Midbrain (tissue), 1 donor: ENCODE results near the gene BAG2.
A peak's percentile ranks its signal among the peaks of the same experiment; 100 is the strongest.

Experiments
- DNase-seq: peaks from one replicate; lab custom pipeline; 2025; lab: John Stamatoyannopoulos, UW

BAG2 gene

DNA sequence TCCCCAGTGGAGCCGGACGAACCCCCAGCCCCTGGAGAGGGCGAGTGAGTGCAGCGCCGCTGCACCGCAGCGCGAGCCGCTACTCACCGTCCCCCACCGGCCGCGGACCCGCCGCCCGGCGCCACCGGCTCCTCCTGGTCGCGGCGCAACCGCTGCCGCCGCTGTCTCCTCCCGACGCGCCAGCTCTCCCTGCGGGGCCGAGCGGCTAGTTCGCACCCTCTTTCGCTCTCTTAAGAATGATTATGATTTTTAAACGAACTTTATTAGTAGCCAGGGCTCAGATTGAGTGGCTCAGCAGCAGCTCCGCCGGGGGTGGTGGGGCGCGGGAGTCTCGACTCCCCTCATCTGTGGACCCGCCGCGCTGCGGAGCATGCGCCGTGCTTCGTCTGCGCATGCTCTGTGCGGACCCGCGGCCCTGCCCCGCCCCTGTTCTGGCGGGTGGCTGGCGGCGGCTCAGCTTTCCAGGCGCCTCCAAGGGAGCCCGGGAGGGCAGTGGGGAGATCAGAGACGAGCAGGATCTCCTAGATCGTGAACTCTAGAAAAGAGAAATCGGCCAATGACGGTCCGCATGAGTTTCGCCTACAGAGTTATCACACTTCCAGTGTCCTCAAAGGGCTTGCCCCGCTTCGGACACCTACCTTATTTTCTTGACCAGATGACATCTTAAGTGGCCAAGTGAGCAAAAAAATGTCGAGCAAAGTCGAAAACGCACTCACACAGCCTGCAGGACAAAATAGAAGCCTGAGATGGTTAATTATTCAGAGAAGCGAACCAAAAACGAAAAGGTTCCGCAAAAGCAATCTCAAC, 50.0 kb downstream of the BAG2 start, which contains the start of gene RAB23:
Gene RAB23 (minus strand): TSS at position 372 of the 807 bp plus-strand sequence. CDS start 11,927 bp downstream, outside the sequence.
- peak; percentile 90 for DNase-seq

DNA sequence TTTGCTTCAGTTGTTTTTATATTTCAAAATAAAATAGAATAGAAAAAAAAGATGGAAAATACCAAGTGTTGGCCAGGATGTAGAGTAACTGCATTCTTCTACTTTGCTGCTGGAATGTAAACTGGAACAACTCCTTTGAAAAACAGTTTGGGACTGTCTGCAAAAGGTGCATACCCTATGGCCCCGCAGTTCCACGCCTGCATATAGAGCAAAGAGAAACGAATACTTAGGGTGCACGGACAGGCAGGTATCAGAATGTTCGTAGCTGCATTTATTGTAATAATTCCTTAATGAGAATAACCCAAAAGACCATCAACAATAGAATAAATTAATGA, 50.6 kb downstream of the BAG2 start:
- DNase-seq: no peak

DNA sequence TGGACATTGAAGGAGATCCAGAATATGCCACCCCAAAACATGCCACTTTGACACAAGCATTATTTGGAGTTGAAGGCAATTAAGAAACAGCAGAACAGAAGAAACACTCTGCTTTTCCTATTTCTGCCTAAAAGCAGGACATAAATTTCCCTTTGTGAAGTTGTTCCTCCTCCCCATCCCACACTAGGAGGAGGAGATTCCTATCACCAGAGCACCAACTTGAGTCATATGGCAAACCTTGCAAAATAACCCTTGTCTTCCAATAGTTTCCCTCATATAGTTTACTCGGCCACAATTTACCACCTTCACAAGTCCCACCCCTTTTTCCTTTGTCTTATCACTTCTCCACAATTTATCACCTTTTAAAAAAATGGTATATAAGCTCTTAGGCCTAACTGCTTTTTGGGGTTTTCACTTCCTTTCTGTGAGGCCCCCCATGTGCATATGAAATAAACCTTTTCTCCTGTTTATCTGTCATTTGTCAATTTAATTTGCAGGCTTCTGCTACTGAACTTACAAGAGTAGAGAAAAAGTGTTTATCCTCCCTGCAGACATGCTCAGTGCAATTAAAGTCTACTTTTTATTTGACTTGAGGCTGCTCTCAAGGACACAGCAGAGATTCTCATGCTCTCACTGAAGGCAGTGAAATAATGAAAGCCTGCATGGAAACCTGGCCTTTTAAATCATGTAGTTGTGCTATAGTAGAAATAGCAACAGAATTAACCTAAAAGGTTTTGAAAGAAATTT, 52.8 kb downstream of the BAG2 start:
- no peak for DNase-seq

DNA sequence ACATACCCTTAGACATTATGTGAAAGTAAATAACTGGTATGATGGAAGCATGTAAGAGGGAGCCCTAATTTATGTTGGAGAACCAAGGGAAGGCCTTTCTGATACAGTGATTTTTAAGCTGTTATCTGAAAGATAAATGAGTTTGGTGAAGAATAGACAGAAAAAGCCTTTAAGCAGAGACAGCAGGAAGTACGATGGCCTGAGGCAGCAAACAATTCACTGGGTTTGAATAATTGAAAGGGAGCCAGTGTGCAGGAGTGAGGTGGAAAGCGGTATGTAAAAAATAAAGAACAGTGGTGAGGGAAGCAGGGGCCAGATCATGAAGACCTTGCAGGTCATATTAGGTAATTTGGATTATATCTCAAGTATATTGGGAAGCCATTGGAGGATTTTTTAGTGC, 54.1 kb downstream of the BAG2 start:
- no peak for DNase-seq
